OCI-LY7 (cell line): Measurements from ENCODE around the gene WTAP. TPM values are rescaled to one million over a fixed set of nuclear protein-coding genes. Genes with fewer than 3 reads are reported as not detected.
"Not testable (repeated sequence)": the region's sequence is repeated elsewhere in the genome, so short reads cannot be mapped to it uniquely, and the experiment has no call there.

Experiments
- BruUV-seq: library from RNA; stranded (reverse); fragments of 400-500 nt; replicated peaks from 2 replicates; lab custom pipeline; 2021; lab: Mats Ljungman, UMichigan
- CTCF ChIA-PET: fragments of 300-600 bp; sonication (Branson Sonifier 250); formaldehyde crosslinking; loops from one replicate; lab custom pipeline; 2022; ENCODE audit warnings: antibody characterized with exemption; ENCODE audit not compliant: unreplicated experiment; lab: Charles Lee
- POLR2A ChIA-PET: fragments of 300-600 bp; sonication (Branson Sonifier 250); formaldehyde crosslinking; loops from one replicate; lab custom pipeline; 2022; ENCODE audit warnings: antibody characterized with exemption; lab: Charles Lee
- DNase-seq: peaks from one replicate; pipeline ENCODE4 v3.0.0-alpha.2; 2015; ENCODE audit warnings: low spot score
- H2AFZ ChIP-seq: fragments of 200-600 bp; sonication (generic), shearing (Covaris generic); 2 replicates; pipeline ENCODE4 v1.6.1; 2014; ENCODE audit warnings: mild to moderate bottlenecking, antibody characterized with exemption, low read length, moderate library complexity
- H3K27ac ChIP-seq: fragments of 200-600 bp; sonication (generic); 2 replicates; pipeline ENCODE4 v1.5.1; 2014; ENCODE audit warnings: mixed run types, low read depth, mild to moderate bottlenecking, moderate library complexity, low read length, inconsistent platforms; ENCODE audit not compliant: poor library complexity, severe bottlenecking
- H3K36me3 ChIP-seq: fragments of 200-600 bp; sonication (generic); 2 replicates; pipeline ENCODE4 v1.6.1; 2014; ENCODE audit warnings: mild to moderate bottlenecking, antibody characterized with exemption, low read length, moderate library complexity, mixed read lengths; ENCODE audit not compliant: insufficient read depth
- H3K4me1 ChIP-seq: fragments of 200-600 bp; sonication (generic); 2 replicates; pipeline ENCODE4 v1.5.1; 2014; ENCODE audit warnings: mild to moderate bottlenecking, low read length; ENCODE audit not compliant: insufficient read depth, poor library complexity, severe bottlenecking
- H3K4me2 ChIP-seq: fragments of 200-600 bp; sonication (generic); 2 replicates; pipeline ENCODE4 v1.6.1; 2014; ENCODE audit warnings: mild to moderate bottlenecking, low read length
- H3K4me3 ChIP-seq: fragments of 200-600 bp; sonication (generic); 2 replicates; pipeline ENCODE4 v1.5.1; 2014; ENCODE audit warnings: mild to moderate bottlenecking, low read depth, low read length; ENCODE audit not compliant: poor library complexity, severe bottlenecking
- H3K79me2 ChIP-seq: fragments of 200-600 bp; sonication (generic); 2 replicates; pipeline ENCODE4 v1.6.1; 2016; ENCODE audit warnings: low read depth, mild to moderate bottlenecking, low read length, moderate library complexity, mixed read lengths; ENCODE audit not compliant: insufficient read depth
- H3K9me2 ChIP-seq: fragments of 200-600 bp; sonication (generic); 2 replicates; pipeline ENCODE4 v1.6.1; 2016; ENCODE audit warnings: mild to moderate bottlenecking, low read length, mixed read lengths; ENCODE audit not compliant: insufficient read depth
- H3K9me3 ChIP-seq: fragments of 200-600 bp; sonication (generic); 2 replicates; pipeline ENCODE4 v1.6.1; 2014; ENCODE audit warnings: mild to moderate bottlenecking, mixed run types, low read length, mixed read lengths
- H4K20me1 ChIP-seq: fragments of 200-600 bp; sonication (generic); 2 replicates; pipeline ENCODE4 v1.6.1; 2014; ENCODE audit warnings: mild to moderate bottlenecking, antibody characterized with exemption, low read length, moderate library complexity, mixed read lengths; ENCODE audit not compliant: insufficient read depth
- CTCF ChIP-seq: fragments of 200-600 bp; sonication (generic); conservative IDR thresholded peaks from 2 replicates; pipeline ENCODE4 v1.5.1; 2014; ENCODE audit warnings: mild to moderate bottlenecking, antibody characterized with exemption, low read length, moderate library complexity, mixed read lengths
- EZH2phosphoT487 ChIP-seq: fragments of 200-600 bp; sonication (generic); IDR thresholded peaks from 2 replicates; pipeline ENCODE4 v1.6.1; 2018; ENCODE audit warnings: low read depth, borderline replicate concordance, mild to moderate bottlenecking, mixed run types, antibody characterized with exemption, low read length, moderate library complexity, mixed read lengths
- intact Hi-C: fragments of 100-400 bp; cut with micrococcal nuclease; formaldehyde crosslinking; loops from one replicate; pipeline ENCODE4 v1.10.0; 2022; ENCODE audit not compliant: unreplicated experiment
- total RNA-seq, 2 experiments: library from RNA; depleted of rRNA in 1 of 2; stranded (reverse); fragments of >200 nt in 1 of 2; shearing (Covaris generic) in 1 of 2; gene quantifications; 2 replicates each; pipeline ENCODE4 v1.2.3, GENCODE V29; 2014 to 2022

WTAP gene
- total RNA-seq, 2 experiments from 2014 or later, result 99.3 to 115 TPM

- CTCF ChIA-PET, intact Hi-C loops, H3K9me2 ChIP-seq, H3K4me3 ChIP-seq, H3K27ac ChIP-seq, H3K9me3 ChIP-seq, DNase-seq, H3K4me2 ChIP-seq, H2AFZ ChIP-seq, BruUV-seq: not testable (repeated sequence)
- peaks cover 87% of the 10 kb centered on the region for H3K36me3 ChIP-seq
- POLR2A ChIA-PET, result interaction anchor here (1.5 kb wide), 1 partner anchor 28 kb away, joined by 5 read pairs; the partner anchor contains the start of gene ACAT2
- H4K20me1 ChIP-seq, result peaks cover 57% of the 10 kb centered on the region
- peaks cover 100% of the 10 kb centered on the region for H3K79me2 ChIP-seq
- H3K4me1 ChIP-seq, result peaks cover 62% of the 10 kb centered on the region
Measured at GRCh38 chr6:159733395-159733794, 6.1 kb downstream of the WTAP start.

GRCh38 chr6:159736908-159737307 lies 9.6 kb downstream of the WTAP start:
- no peak overlapping the region for H3K4me3 ChIP-seq
- H2AFZ ChIP-seq, result no peak overlapping the region
- peaks cover 40% of the 10 kb centered on the region for H3K4me1 ChIP-seq
- H3K36me3 ChIP-seq, result peaks cover 88% of the 10 kb centered on the region
- H3K9me2 ChIP-seq, result no peaks in the 10 kb centered on the region
- intact Hi-C loops, result no loop called here
- no TSS peak for BruUV-seq
- H3K9me3 ChIP-seq, result no peaks in the 10 kb centered on the region
- POLR2A ChIA-PET, result interaction anchor here (0.6 to 2.1 kb wide), 7 partner anchors 8 to 1234 kb away, joined by 3 to 18 read pairs (median 5); partner anchors contain the start of genes MRPL18, TCP1 and WTAP
- no peak overlapping the region for H3K27ac ChIP-seq
- no peak for DNase-seq
- H3K4me2 ChIP-seq, result no peak overlapping the region
- H3K79me2 ChIP-seq, result peaks cover 99% of the 10 kb centered on the region
- CTCF ChIA-PET, result no interaction called here
- TF ChIP-seq CTCF (no peak), EZH2phosphoT487 (no peak)
- H4K20me1 ChIP-seq, result peaks cover 32% of the 10 kb centered on the region

GRCh38 chr6:159739341-159739740 lies 12.0 kb downstream of the WTAP start:
- no peaks in the 10 kb centered on the region for H3K9me2 ChIP-seq
- H4K20me1 ChIP-seq, result peaks cover 28% of the 10 kb centered on the region
- no peak for DNase-seq
- ChIA-PET POLR2A (interaction anchor here (0.6 to 2.1 kb wide), 2 partner anchors 22 to 44 kb away, joined by 3 to 8 read pairs; partner anchors contain the start of gene ACAT2), CTCF (no interaction called here)
- intact Hi-C loops, result no loop called here
- H3K9me3 ChIP-seq, result no peaks in the 10 kb centered on the region
- no peak overlapping the region for H3K27ac ChIP-seq
- H3K4me1 ChIP-seq, result peaks cover 31% of the 10 kb centered on the region
- no peak overlapping the region for H3K4me3 ChIP-seq
- no peak overlapping the region for H3K4me2 ChIP-seq
- peaks cover 96% of the 10 kb centered on the region for H3K79me2 ChIP-seq
- TF ChIP-seq CTCF, result no peak
- no peak for TF ChIP-seq EZH2phosphoT487
- H2AFZ ChIP-seq, result no peak overlapping the region
- no TSS peak for BruUV-seq
- peaks cover 90% of the 10 kb centered on the region for H3K36me3 ChIP-seq
